Stimulated activated naive CD8-positive, alpha-beta T cell treated with anti-CD3 and anti-CD28 coated beads, Interleukin-15, Interleukin-2, amounts not matched to agents 100 ng/mL and 50 ng/mL, for 24 hours (primary cell): Measurements from ENCODE around the gene CACNB4.
"Not testable (repeated sequence)": the region's sequence is repeated elsewhere in the genome, so short reads cannot be mapped to it uniquely, and the experiment has no call there.

Source experiments
- H3K27ac Mint-ChIP-seq: one replicate; pipeline ENCODE4 v1.8.0; 2021; ENCODE audit warnings: mild to moderate bottlenecking, mixed read lengths
- H3K27me3 Mint-ChIP-seq: one replicate; pipeline ENCODE4 v1.8.0; 2021; ENCODE audit warnings: mixed read lengths
- H3K36me3 Mint-ChIP-seq: one replicate; pipeline ENCODE4 v1.8.0; 2021; ENCODE audit warnings: low read depth, mixed read lengths
- H3K4me1 Mint-ChIP-seq: one replicate; pipeline ENCODE4 v1.8.0; 2021; ENCODE audit warnings: low read depth, mixed read lengths
- H3K4me3 Mint-ChIP-seq: one replicate; pipeline ENCODE4 v1.8.0; 2021; ENCODE audit warnings: mild to moderate bottlenecking, mixed read lengths
- H3K9me3 Mint-ChIP-seq: one replicate; pipeline ENCODE4 v1.8.0; 2021; ENCODE audit warnings: mixed read lengths

CACNB4 gene

GRCh38 chr2:151946899-151947812 lies 151.7 kb downstream of the CACNB4 start:
- no peak overlapping the region for H3K4me3 Mint-ChIP-seq
- no peaks in the 10 kb centered on the region for H3K36me3 Mint-ChIP-seq
- H3K27me3 Mint-ChIP-seq = peaks cover 12% of the 10 kb centered on the region
- peaks cover 12% of the 10 kb centered on the region for H3K4me1 Mint-ChIP-seq
- peaks cover 10% of the 10 kb centered on the region for H3K9me3 Mint-ChIP-seq
- H3K27ac Mint-ChIP-seq = no peak overlapping the region

- Mint-ChIP-seq H3K36me3 (no peaks in the 10 kb centered on the region), H3K9me3 (peaks cover 18% of the 10 kb centered on the region), H3K4me1 (peaks cover 12% of the 10 kb centered on the region), H3K27me3 (peaks cover 12% of the 10 kb centered on the region), H3K4me3 (no peak overlapping the region), H3K27ac (no peak overlapping the region)
Measured at GRCh38 chr2:151946250-151946884, 152.5 kb downstream of the CACNB4 start.

- Mint-ChIP-seq H3K36me3 (no peaks in the 10 kb centered on the region), H3K4me1 (peaks cover 12% of the 10 kb centered on the region), H3K27ac (no peak overlapping the region), H3K27me3 (peaks cover 11% of the 10 kb centered on the region), H3K9me3 (peaks cover 18% of the 10 kb centered on the region), H3K4me3 (no peak overlapping the region)
Measured at GRCh38 chr2:151945602-151946001, 153.2 kb downstream of the CACNB4 start.

- Mint-ChIP-seq H3K27me3 (peaks cover 13% of the 10 kb centered on the region), H3K36me3 (no peaks in the 10 kb centered on the region), H3K9me3 (peaks cover 18% of the 10 kb centered on the region), H3K4me1 (peaks cover 12% of the 10 kb centered on the region), H3K27ac (no peak overlapping the region), H3K4me3 (no peak overlapping the region)
Measured at GRCh38 chr2:151945186-151945585, 153.7 kb downstream of the CACNB4 start.

- H3K4me1 Mint-ChIP-seq = peaks cover 12% of the 10 kb centered on the region
Measured at GRCh38 chr2:151943461-151943860, 155.4 kb downstream of the CACNB4 start.

GRCh38 chr2:151942540-151943205 lies 156.2 kb downstream of the CACNB4 start:
- not testable (repeated sequence) for H3K4me3 Mint-ChIP-seq, H3K36me3 Mint-ChIP-seq, H3K27ac Mint-ChIP-seq
- H3K9me3 Mint-ChIP-seq = peaks cover 18% of the 10 kb centered on the region
- H3K4me1 Mint-ChIP-seq = peaks cover 10% of the 10 kb centered on the region
- peaks cover 15% of the 10 kb centered on the region for H3K27me3 Mint-ChIP-seq

More at GRCh38 chr2:151943461-151943860, 155.4 kb downstream of the CACNB4 start:
- Mint-ChIP-seq H3K27ac (no peak overlapping the region), H3K36me3 (no peaks in the 10 kb centered on the region), H3K9me3 (peaks cover 18% of the 10 kb centered on the region), H3K4me3 (no peak overlapping the region), H3K27me3 (peaks cover 15% of the 10 kb centered on the region)

GRCh38 chr2:151937966-151938365 lies 160.9 kb downstream of the CACNB4 start:
- H3K4me1 Mint-ChIP-seq = no peaks in the 10 kb centered on the region
- peaks cover 13% of the 10 kb centered on the region for H3K9me3 Mint-ChIP-seq
- H3K4me3 Mint-ChIP-seq = no peak overlapping the region
- no peaks in the 10 kb centered on the region for H3K36me3 Mint-ChIP-seq
- H3K27ac Mint-ChIP-seq = no peak overlapping the region
- H3K27me3 Mint-ChIP-seq = peaks cover 30% of the 10 kb centered on the region

- Mint-ChIP-seq H3K9me3 (peaks cover 2% of the 10 kb centered on the region), H3K4me1 (no peaks in the 10 kb centered on the region), H3K27ac (no peak overlapping the region), H3K27me3 (peaks cover 30% of the 10 kb centered on the region), H3K4me3 (no peak overlapping the region), H3K36me3 (no peaks in the 10 kb centered on the region)
Measured at GRCh38 chr2:151936626-151937025, 162.2 kb downstream of the CACNB4 start.

- Mint-ChIP-seq H3K4me3 (no peak overlapping the region), H3K4me1 (no peaks in the 10 kb centered on the region), H3K9me3 (no peaks in the 10 kb centered on the region), H3K36me3 (no peaks in the 10 kb centered on the region), H3K27me3 (peaks cover 21% of the 10 kb centered on the region), H3K27ac (no peak overlapping the region)
Measured at GRCh38 chr2:151933266-151933804, 165.5 kb downstream of the CACNB4 start.

- Mint-ChIP-seq H3K27ac (no peak overlapping the region), H3K36me3 (no peaks in the 10 kb centered on the region), H3K9me3 (no peaks in the 10 kb centered on the region), H3K4me1 (no peaks in the 10 kb centered on the region), H3K27me3 (peaks cover 26% of the 10 kb centered on the region), H3K4me3 (no peak overlapping the region)
Measured at GRCh38 chr2:151931756-151932155, 167.1 kb downstream of the CACNB4 start.

GRCh38 chr2:151931030-151931611 lies 167.7 kb downstream of the CACNB4 start:
- H3K4me3 Mint-ChIP-seq = no peak overlapping the region
- no peak overlapping the region for H3K27ac Mint-ChIP-seq
- H3K4me1 Mint-ChIP-seq = no peaks in the 10 kb centered on the region
- H3K36me3 Mint-ChIP-seq = no peaks in the 10 kb centered on the region
- peaks cover 22% of the 10 kb centered on the region for H3K27me3 Mint-ChIP-seq
- H3K9me3 Mint-ChIP-seq = no peaks in the 10 kb centered on the region

GRCh38 chr2:151930042-151930441 lies 168.8 kb downstream of the CACNB4 start:
- H3K9me3 Mint-ChIP-seq = no peaks in the 10 kb centered on the region
- no peak overlapping the region for H3K4me3 Mint-ChIP-seq
- H3K36me3 Mint-ChIP-seq = no peaks in the 10 kb centered on the region
- no peaks in the 10 kb centered on the region for H3K4me1 Mint-ChIP-seq
- peaks cover 25% of the 10 kb centered on the region for H3K27me3 Mint-ChIP-seq
- no peak overlapping the region for H3K27ac Mint-ChIP-seq

- Mint-ChIP-seq H3K4me1 (no peaks in the 10 kb centered on the region), H3K27me3 (peaks cover 18% of the 10 kb centered on the region), H3K4me3 (no peak overlapping the region), H3K27ac (no peak overlapping the region), H3K9me3 (no peaks in the 10 kb centered on the region), H3K36me3 (no peaks in the 10 kb centered on the region)
Measured at GRCh38 chr2:151928380-151928779, 170.5 kb downstream of the CACNB4 start.

GRCh38 chr2:151927501-151928221 lies 171.2 kb downstream of the CACNB4 start:
- Mint-ChIP-seq H3K36me3 (no peaks in the 10 kb centered on the region), H3K4me3 (no peak overlapping the region), H3K27ac (no peak overlapping the region), H3K9me3 (no peaks in the 10 kb centered on the region), H3K4me1 (no peaks in the 10 kb centered on the region), H3K27me3 (peaks cover 18% of the 10 kb centered on the region)
